ENCODE measurements around the gene KLKB1.

KLKB1 gene

GRCh38 chr4:186201010-186201409, 26.3 kb upstream of the KLKB1 start:
- H3K27ac ChIP-seq (ENCODE audit: low read length), result no peak overlapping the region
- no peak overlapping the region for H3K4me2 ChIP-seq (ENCODE audit: low read depth, low read length)
- no peak overlapping the region for H2AFZ ChIP-seq (ENCODE audit: low read length)
- H3K27me3 ChIP-seq (replicated peaks; ENCODE audit: insufficient read depth, low read length), result no peaks in the 10 kb centered on the region
- no peaks in the 10 kb centered on the region for H3K9me3 ChIP-seq (replicated peaks; ENCODE audit: insufficient read depth, low read length)
- H3K9ac ChIP-seq (ENCODE audit: low read length), result no peak overlapping the region
- no peaks in the 10 kb centered on the region for H4K20me1 ChIP-seq (ENCODE audit: insufficient read depth, low read length)
- H3K36me3 ChIP-seq (replicated peaks; ENCODE audit: insufficient read depth, low read length), result no peaks in the 10 kb centered on the region
- H3K4me1 ChIP-seq (ENCODE audit: low read length), result peaks cover 15% of the 10 kb centered on the region
- no peak for DNase-seq
- no peak overlapping the region for H3K4me3 ChIP-seq (ENCODE audit: low read length)
- no peak for TF ChIP-seq EZH2phosphoT487 (IDR thresholded peaks at IDR 0.05; ENCODE audit: low read length)
- TF ChIP-seq, protein P1, sequence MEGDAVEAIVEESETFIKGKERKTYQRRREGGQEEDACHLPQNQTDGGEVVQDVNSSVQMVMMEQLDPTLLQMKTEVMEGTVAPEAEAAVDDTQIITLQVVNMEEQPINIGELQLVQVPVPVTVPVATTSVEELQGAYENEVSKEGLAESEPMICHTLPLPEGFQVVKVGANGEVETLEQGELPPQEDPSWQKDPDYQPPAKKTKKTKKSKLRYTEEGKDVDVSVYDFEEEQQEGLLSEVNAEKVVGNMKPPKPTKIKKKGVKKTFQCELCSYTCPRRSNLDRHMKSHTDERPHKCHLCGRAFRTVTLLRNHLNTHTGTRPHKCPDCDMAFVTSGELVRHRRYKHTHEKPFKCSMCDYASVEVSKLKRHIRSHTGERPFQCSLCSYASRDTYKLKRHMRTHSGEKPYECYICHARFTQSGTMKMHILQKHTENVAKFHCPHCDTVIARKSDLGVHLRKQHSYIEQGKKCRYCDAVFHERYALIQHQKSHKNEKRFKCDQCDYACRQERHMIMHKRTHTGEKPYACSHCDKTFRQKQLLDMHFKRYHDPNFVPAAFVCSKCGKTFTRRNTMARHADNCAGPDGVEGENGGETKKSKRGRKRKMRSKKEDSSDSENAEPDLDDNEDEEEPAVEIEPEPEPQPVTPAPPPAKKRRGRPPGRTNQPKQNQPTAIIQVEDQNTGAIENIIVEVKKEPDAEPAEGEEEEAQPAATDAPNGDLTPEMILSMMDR (IDR thresholded peaks at IDR 0.05; ENCODE audit: low read length), result no peak
- no peak for TF ChIP-seq EZH2 (optimal IDR thresholded peaks at IDR 0.05; ENCODE audit: low read depth, low read length)
- peaks cover 20% of the 10 kb centered on the region for H3F3A ChIP-seq (ENCODE audit: insufficient read depth, low read length)
- no peaks in the 10 kb centered on the region for H3K79me2 ChIP-seq (ENCODE audit: low read length)
- H3K9me2 ChIP-seq (replicated peaks; ENCODE audit: insufficient read depth, low read length), result no peaks in the 10 kb centered on the region

DNA sequence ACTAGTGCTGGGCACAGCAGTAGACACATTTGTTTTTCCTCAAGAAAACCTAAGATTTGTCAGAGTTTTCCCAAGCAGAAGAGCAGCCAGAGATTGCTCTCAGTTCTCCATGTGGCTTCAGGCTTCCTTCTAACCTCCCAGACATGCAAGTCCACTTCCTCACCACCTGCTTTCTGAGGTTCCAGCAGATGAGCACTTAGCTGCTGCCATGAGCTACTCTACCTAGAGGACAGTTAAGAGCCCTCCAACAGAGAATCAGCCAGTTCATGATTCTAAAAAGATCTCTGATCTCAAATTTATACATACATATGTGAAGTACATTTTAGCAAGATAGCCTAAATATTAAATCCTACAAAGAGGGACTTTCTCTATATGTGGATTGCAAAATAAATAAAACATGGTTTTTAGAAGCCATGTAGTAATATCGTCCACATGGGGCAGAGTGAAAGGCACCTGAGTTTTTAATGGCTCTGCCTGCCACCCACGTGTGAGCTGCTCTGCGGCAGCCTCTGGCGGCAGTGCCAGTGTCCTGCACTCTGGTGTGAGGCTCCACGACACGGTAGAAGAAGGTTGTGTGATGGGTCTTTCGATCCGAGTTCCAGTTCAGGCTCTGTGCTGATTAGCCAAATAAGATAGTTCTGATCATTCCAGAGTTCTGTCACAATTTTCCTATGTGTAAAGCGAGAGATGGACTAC, 25.6 kb upstream of the KLKB1 start:
- Histone ChIP-seq H3K9ac (ENCODE audit: low read length) (peak overlapping the region; percentile 12; the same call in 1 of the 2 replicates), H3K4me1 (ENCODE audit: low read length) (peaks cover 15% of the 10 kb centered on the region), H3K4me3 (ENCODE audit: low read length) (peak overlapping the region; percentile 11; the same call in 1 of the 2 replicates), H3K9me2 (replicated peaks; ENCODE audit: insufficient read depth, low read length) (no peaks in the 10 kb centered on the region), H3K4me2 (ENCODE audit: low read depth, low read length) (peak overlapping the region; percentile 39), H4K20me1 (ENCODE audit: insufficient read depth, low read length) (no peaks in the 10 kb centered on the region), H3K36me3 (replicated peaks; ENCODE audit: insufficient read depth, low read length) (no peaks in the 10 kb centered on the region), H3F3A (ENCODE audit: insufficient read depth, low read length) (peaks cover 20% of the 10 kb centered on the region), H3K27me3 (replicated peaks; ENCODE audit: insufficient read depth, low read length) (no peaks in the 10 kb centered on the region), H3K27ac (ENCODE audit: low read length) (peak overlapping the region; percentile 26; the same call in 1 of the 2 replicates), H2AFZ (ENCODE audit: low read length) (peak overlapping the region; percentile 52; the same call in 1 of the 2 replicates), H3K9me3 (replicated peaks; ENCODE audit: insufficient read depth, low read length) (no peaks in the 10 kb centered on the region), H3K79me2 (ENCODE audit: low read length) (no peaks in the 10 kb centered on the region)
- DNase-seq, result peak; percentile 89
- TF ChIP-seq EZH2phosphoT487 (IDR thresholded peaks at IDR 0.05; ENCODE audit: low read length), result no peak
- TF ChIP-seq, protein P1 (IDR thresholded peaks at IDR 0.05; ENCODE audit: low read length), result peak; percentile 97

GRCh38 chr4:186202490-186203140, 24.7 kb upstream of the KLKB1 start:
- no peaks in the 10 kb centered on the region for H3K79me2 ChIP-seq (ENCODE audit: low read length)
- DNase-seq, result no peak
- H4K20me1 ChIP-seq (ENCODE audit: insufficient read depth, low read length), result no peaks in the 10 kb centered on the region
- no peaks in the 10 kb centered on the region for H3K27me3 ChIP-seq (replicated peaks; ENCODE audit: insufficient read depth, low read length)
- H3K4me2 ChIP-seq (ENCODE audit: low read depth, low read length), result peak overlapping the region; percentile 39; the same call in 1 of the 2 replicates
- no peaks in the 10 kb centered on the region for H3K9me3 ChIP-seq (replicated peaks; ENCODE audit: insufficient read depth, low read length)
- peaks cover 20% of the 10 kb centered on the region for H3F3A ChIP-seq (ENCODE audit: insufficient read depth, low read length)
- peak overlapping the region; percentile 62; the same call in 1 of the 2 replicates for H3K27ac ChIP-seq (ENCODE audit: low read length)
- peak overlapping the region; percentile 12; the same call in 1 of the 2 replicates for H3K9ac ChIP-seq (ENCODE audit: low read length)
- no peak overlapping the region for H3K4me3 ChIP-seq (ENCODE audit: low read length)
- H3K36me3 ChIP-seq (replicated peaks; ENCODE audit: insufficient read depth, low read length), result no peaks in the 10 kb centered on the region
- no peak for TF ChIP-seq EZH2phosphoT487 (IDR thresholded peaks at IDR 0.05; ENCODE audit: low read length)
- TF ChIP-seq, protein P1 (IDR thresholded peaks at IDR 0.05; ENCODE audit: low read length), result no peak
- no peak for TF ChIP-seq EZH2 (optimal IDR thresholded peaks at IDR 0.05; ENCODE audit: low read depth, low read length)
- H2AFZ ChIP-seq (ENCODE audit: low read length), result no peak overlapping the region
- no peaks in the 10 kb centered on the region for H3K9me2 ChIP-seq (replicated peaks; ENCODE audit: insufficient read depth, low read length)
- peaks cover 15% of the 10 kb centered on the region for H3K4me1 ChIP-seq (ENCODE audit: low read length)
